ENCODE results near the gene C6orf58.
"Not testable (repeated sequence)": the region's sequence is repeated elsewhere in the genome, so short reads cannot be mapped to it uniquely, and the experiment has no call there.

C6orf58 gene

GRCh38 chr6:127592964-127593363, 16.0 kb downstream of the C6orf58 start:
- no peak for DNase-seq (ENCODE audit: low read depth in 2 of 2)

- not testable (repeated sequence) for DNase-seq (ENCODE audit: low read depth in 2 of 2)
Observed at GRCh38 chr6:127593456-127593855, 16.5 kb downstream of the C6orf58 start.

- no peak for DNase-seq (ENCODE audit: low read depth in 2 of 2)
Observed at GRCh38 chr6:127606131-127606562, 29.2 kb downstream of the C6orf58 start.

DNA sequence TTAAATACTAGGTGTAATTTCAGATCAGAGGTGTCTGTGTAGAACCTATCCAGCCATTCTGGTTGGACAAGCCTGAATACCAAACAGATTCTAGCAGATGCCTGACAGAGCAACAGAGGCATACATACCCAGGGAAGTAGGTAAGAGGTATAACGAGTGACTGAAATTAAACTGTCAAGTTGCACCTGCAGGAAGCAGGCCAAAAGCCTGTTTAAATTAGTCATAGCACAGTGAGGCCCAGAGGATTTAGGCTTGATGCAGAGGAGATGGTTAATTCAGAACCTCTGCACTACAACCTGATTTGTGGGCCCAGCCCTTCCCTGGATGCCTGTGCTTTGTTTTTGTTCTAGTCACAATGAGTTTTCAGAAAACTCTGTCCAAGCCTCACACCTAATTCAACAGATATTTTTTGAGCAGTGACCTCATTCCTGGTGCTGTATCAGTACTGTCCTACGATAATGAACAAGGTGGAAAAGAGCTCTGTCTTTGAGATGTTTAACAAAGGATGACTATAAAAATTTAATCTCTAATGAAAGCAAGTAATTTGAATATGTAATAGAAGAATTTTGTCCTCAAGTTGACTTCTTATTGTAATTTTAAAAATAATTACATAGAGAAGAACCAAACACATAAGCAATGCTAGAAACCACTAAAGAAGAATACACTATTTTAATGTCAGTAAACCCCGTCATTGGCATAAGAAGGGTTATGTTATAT, 31.7 kb downstream of the C6orf58 start:
- no peak for DNase-seq (ENCODE audit: low read depth in 2 of 2)

GRCh38 chr6:127618729-127619128, 41.8 kb downstream of the C6orf58 start:
- no peak for DNase-seq (ENCODE audit: low read depth in 2 of 2)

GRCh38 chr6:127630800-127631199, 53.8 kb downstream of the C6orf58 start:
- no peak for DNase-seq (ENCODE audit: low read depth in 2 of 2)

DNA sequence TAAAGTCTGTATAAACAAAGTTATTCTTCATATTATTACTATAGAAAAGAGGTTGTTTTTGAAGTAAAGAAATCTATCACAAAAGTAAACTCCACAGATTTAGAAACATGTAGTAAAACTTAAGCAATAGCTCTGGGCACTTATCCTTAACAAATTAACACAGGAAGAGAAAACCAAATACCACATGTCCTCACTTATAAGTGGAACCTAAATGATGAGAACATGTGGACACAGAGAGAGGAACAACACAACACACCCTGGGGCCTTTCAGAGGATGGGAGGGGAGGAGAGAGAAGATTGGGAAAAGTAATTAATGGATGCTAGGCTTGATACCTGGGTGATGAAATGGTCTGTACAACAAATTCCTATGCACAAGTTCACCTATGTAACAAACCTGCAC, 57.2 kb downstream of the C6orf58 start:
- no peak for DNase-seq (ENCODE audit: low read depth in 2 of 2)

- DNase-seq (ENCODE audit: low read depth in 2 of 2): no peak
Observed at GRCh38 chr6:127635091-127635490, 58.1 kb downstream of the C6orf58 start.

GRCh38 chr6:127637830-127638409, 60.9 kb downstream of the C6orf58 start:
- DNase-seq (ENCODE audit: low read depth in 2 of 2): no peak

Measured in stimulated activated CD4-positive, alpha-beta T cell treated with anti-CD3 and anti-CD28 coated beads, Interleukin-15, amount 100 ng/mL, for 48 hours (primary cell).